HepG2 (cell line): ENCODE data around the gene NACC2. TPM values are rescaled to one million over a fixed set of nuclear protein-coding genes. Genes with fewer than 3 reads are reported as not detected.

Experiments
- ATAC-seq: fragments of 200-7000 bp; cut with Tn5 transposase; 3 replicates; pipeline ENCODE4 v1.9.1; 2020; ENCODE audit warnings: mild to moderate bottlenecking, moderate library complexity
- BruUV-seq: library from RNA; stranded (reverse); fragments of 400-500 nt; replicated peaks from 2 replicates; lab custom pipeline; 2021; lab: Mats Ljungman, UMichigan
- CTCF ChIA-PET: fragments of 300-600 bp; formaldehyde crosslinking; extraction: SDS; loops from one replicate; lab custom pipeline; 2021; ENCODE audit warnings: low total read pairs, inconsistent platforms, low intra/inter-chr PET ratio; lab: Yijun Ruan, JAX
- POLR2A ChIA-PET: fragments of 350-600 bp; sonication (Branson Sonifier 250); formaldehyde crosslinking; loops from one replicate; lab custom pipeline; 2020; ENCODE audit warnings: antibody characterized with exemption, inconsistent platforms; lab: Yijun Ruan, JAX
- DNase-seq: peaks from one replicate; pipeline ENCODE4 v3.0.0-alpha.2; 2015; ENCODE audit warnings: low spot score
- FAIRE-seq: peaks from 3 replicates; lab custom pipeline; 2011; peaks lifted over from hg19 to GRCh38; lab: Jason Lieb, UNC
- H2AFZ ChIP-seq: one replicate; pipeline ENCODE4 v1.6.1; 2011; ENCODE audit warnings: low read length, inconsistent platforms
- H3K27ac ChIP-seq: fragments of 300-600 bp; 3 replicates; pipeline ENCODE4 v1.8.0; 2011; ENCODE audit warnings: mixed run types, mild to moderate bottlenecking, mixed read lengths, low read length, inconsistent platforms; ENCODE audit not compliant: insufficient read depth; ENCODE audit errors: extremely low read length
- H3K27me3 ChIP-seq, 2 experiments: fragments of 200-600 bp in 1 of 2; 2 replicates in 1 of 2; 3 replicates in 1 of 2; pipeline versions ENCODE4 v1.6.0 to v1.8.0; 2011; ENCODE audit warnings: low read length in 2 of 2, mild to moderate bottlenecking in 2 of 2, moderate library complexity in 2 of 2, inconsistent platforms in 1 of 2; ENCODE audit not compliant: insufficient read depth in 2 of 2, control insufficient read depth in 1 of 2
- H3K36me3 ChIP-seq, 2 experiments: fragments of 200-600 bp in 1 of 2; replicated peaks in 1 of 2; 2 replicates in 1 of 2; 3 replicates in 1 of 2; pipeline versions ENCODE4 v1.5.1 to v1.8.0; 2011; ENCODE audit warnings: low read length in 2 of 2, inconsistent platforms in 1 of 2; ENCODE audit not compliant: insufficient read depth in 2 of 2, control insufficient read depth in 1 of 2
- H3K4me1 ChIP-seq: 2 replicates; pipeline ENCODE4 v1.5.1; 2012; ENCODE audit warnings: low read length, inconsistent platforms; ENCODE audit not compliant: insufficient read depth
- H3K4me2 ChIP-seq: 2 replicates; pipeline ENCODE4 v1.6.0; 2011; ENCODE audit warnings: low read depth, low read length, inconsistent platforms
- H3K4me3 ChIP-seq, 3 experiments: fragments of 200-600 bp in 1 of 3; sonication (generic), shearing (Covaris generic) in 1 of 3; replicated peaks in 1 of 3; 2 replicates each; pipeline ENCODE4 v1.5.1; 2011 to 2016; ENCODE audit warnings: low read length in 3 of 3, inconsistent platforms in 2 of 3, low read depth in 2 of 3, mild to moderate bottlenecking in 2 of 3, control low read depth in 1 of 3, mixed read lengths in 1 of 3; ENCODE audit not compliant: insufficient read depth in 1 of 3
- H3K79me2 ChIP-seq: one replicate; pipeline ENCODE4 v1.6.1; 2011; ENCODE audit warnings: low read length, inconsistent platforms; ENCODE audit not compliant: insufficient read depth
- H3K9ac ChIP-seq: 2 replicates; pipeline ENCODE4 v1.6.0; 2011; ENCODE audit warnings: mild to moderate bottlenecking, low read depth, low read length, inconsistent platforms; ENCODE audit not compliant: insufficient read depth
- H3K9me3 ChIP-seq: 2 replicates; pipeline ENCODE4 v1.5.1; 2012; ENCODE audit warnings: mild to moderate bottlenecking, low read length
- H4K20me1 ChIP-seq: 2 replicates; pipeline ENCODE4 v1.6.0; 2011; ENCODE audit warnings: inconsistent platforms, mild to moderate bottlenecking, low read length, moderate library complexity; ENCODE audit not compliant: insufficient read depth
- CBFB ChIP-seq: sonication (generic); formaldehyde crosslinking; IDR thresholded peaks from 2 replicates; pipeline ENCODE4 v1.4.0; 2020; ENCODE audit warnings: missing genetic modification reagents
- CBX2 ChIP-seq, 2 experiments: fragments of 200-600 bp in 1 of 2; sonication (generic); formaldehyde crosslinking in 1 of 2; IDR thresholded peaks; 2 replicates each; pipeline versions ENCODE4 v1.7.0 to v1.8.1; 2018 to 2022; ENCODE audit warnings: low read depth in 2 of 2, low read length in 1 of 2, mild to moderate bottlenecking in 1 of 2, missing genetic modification reagents in 1 of 2
- GZF1 ChIP-seq: sonication (generic); formaldehyde crosslinking; IDR thresholded peaks from 2 replicates; pipeline ENCODE4 v1.5.1; 2020; ENCODE audit warnings: mild to moderate bottlenecking, missing genetic modification reagents
- HIVEP1 ChIP-seq: sonication (generic); formaldehyde crosslinking; IDR thresholded peaks from 2 replicates; pipeline ENCODE4 v1.4.0; 2020; ENCODE audit warnings: mild to moderate bottlenecking, missing genetic modification reagents
- IKZF1 ChIP-seq: fragments of 450-650 bp; IDR thresholded peaks from 2 replicates; pipeline ENCODE4 v1.7.1; 2016
- MED8 ChIP-seq: sonication (generic); formaldehyde crosslinking; IDR thresholded peaks from 2 replicates; pipeline ENCODE4 v1.8.1; 2023; ENCODE audit warnings: mild to moderate bottlenecking, missing genetic modification reagents; ENCODE audit not compliant: insufficient replicate concordance
- MEF2D ChIP-seq: sonication (generic); formaldehyde crosslinking; IDR thresholded peaks from 2 replicates; pipeline ENCODE4 v1.5.1; 2020; ENCODE audit warnings: mild to moderate bottlenecking, missing genetic modification reagents
- PAXIP1 ChIP-seq: sonication (generic); formaldehyde crosslinking; conservative IDR thresholded peaks from 2 replicates; pipeline ENCODE4 v1.4.0; 2020; ENCODE audit warnings: mild to moderate bottlenecking, missing genetic modification reagents, moderate library complexity
- PHB2 ChIP-seq: fragments of 450-650 bp; IDR thresholded peaks from 2 replicates; pipeline ENCODE4 v1.6.1; 2018; ENCODE audit not compliant: partially characterized antibody
- REST ChIP-seq, 2 experiments: IDR thresholded peaks; 2 replicates each; pipeline ENCODE4 v1.6.1; 2011 to 2012; ENCODE audit warnings: low read length in 2 of 2, borderline replicate concordance in 1 of 2, low read depth in 1 of 2, mild to moderate bottlenecking in 1 of 2, moderate library complexity in 1 of 2
- RXRA ChIP-seq: sonication (generic); formaldehyde crosslinking; IDR thresholded peaks from 2 replicates; pipeline ENCODE4 v1.5.1; 2020; ENCODE audit warnings: missing genetic modification reagents
- RXRB ChIP-seq: IDR thresholded peaks from 2 replicates; pipeline ENCODE4 v1.6.1; 2016; ENCODE audit warnings: borderline replicate concordance, missing genetic modification reagents, missing compliant biosample characterization
- SOX13 ChIP-seq, 3 experiments: fragments of 450-650 bp in 1 of 3; sonication (generic) in 1 of 3; formaldehyde crosslinking in 1 of 3; IDR thresholded peaks in 2 of 3; conservative IDR thresholded peaks in 1 of 3; 2 replicates each; pipeline versions ENCODE4 v1.5.0 to v1.6.1; 2016 to 2020; ENCODE audit warnings: antibody characterized with exemption in 1 of 3, mild to moderate bottlenecking in 1 of 3, missing compliant biosample characterization in 1 of 3, missing genetic modification reagents in 1 of 3, moderate library complexity in 1 of 3
- THYN1 ChIP-seq: sonication (generic); formaldehyde crosslinking; IDR thresholded peaks from 2 replicates; pipeline ENCODE4 v1.8.1; 2023; ENCODE audit warnings: low read depth, mild to moderate bottlenecking, moderate library complexity, missing genetic modification reagents, borderline replicate concordance
- ZNF20 ChIP-seq: sonication (generic); formaldehyde crosslinking; IDR thresholded peaks from 2 replicates; pipeline ENCODE4 v1.4.0; 2020; ENCODE audit warnings: mild to moderate bottlenecking, moderate library complexity, missing genetic modification reagents
- ZNF468 ChIP-seq: sonication (generic); formaldehyde crosslinking; IDR thresholded peaks from 2 replicates; pipeline ENCODE4 v1.8.0; 2022; ENCODE audit warnings: mild to moderate bottlenecking, moderate library complexity, missing genetic modification reagents
- WGBS: methylation state at CpG from one replicate; pipeline ENCODE4 v1.1.6; 2017; ENCODE audit warnings: low lambda C conversion rate; 5-methylcytosine and 5-hydroxymethylcytosine counted together
- in situ Hi-C: cut with HindIII; loops from 2 replicates; pipeline ENCODE4 v1.10.0; 2017; ENCODE audit warnings: low pct_unique_long_range_greater_than_20kb; ENCODE audit not compliant: extremely low pct_ligation_motif_present
- intact Hi-C: fragments of 100-400 bp; cut with micrococcal nuclease; formaldehyde crosslinking; loops from one replicate; pipeline ENCODE4 v1.10.0; 2022; ENCODE audit not compliant: unreplicated experiment
- polyA plus RNA-seq, 8 experiments: library from polyadenylated mRNA; depleted of rRNA in 3 of 8; stranded (reverse) in 7 of 8; unstranded in 1 of 8; fragments of >200 nt; fragmentation: Illumina TruSeq in 4 of 8; extraction: Trizol in 4 of 8; gene quantifications; 2 replicates each; pipeline versions ENCODE4 v1.2.1 to v1.2.3, GENCODE V29; 2011 to 2016; ENCODE audit warnings: low read depth in 4 of 8, missing spikeins in 1 of 8, mixed read lengths in 1 of 8; ENCODE audit not compliant: insufficient read depth in 1 of 8
- total RNA-seq, 5 experiments: library from RNA; depleted of rRNA; stranded (reverse); fragments of >200 nt; fragmentation: Illumina TruSeq; extraction: Trizol; gene quantifications; 2 replicates each; pipeline ENCODE4 v1.2.3, GENCODE V29; 2016; ENCODE audit warnings: low read depth in 1 of 5

Gene NACC2
- total and polyA plus RNA-seq, 2 of the 13 experiments (the other 11 are each of a cell fraction or from before 2014, with no cell fraction given): 5.9 to 12.3 TPM

- ChIA-PET POLR2A (interaction anchor here (0.7 to 3.4 kb wide), 15 partner anchors 14 to 214 kb away, joined by 3 to 41 read pairs (median 5); partner anchors contain the start of genes CAMSAP1 and UBAC1), CTCF (interaction anchor here (1.7 kb wide), 1 partner anchor 255 kb away, joined by 5 read pairs; no protein-coding TSS in a partner anchor)
- WGBS: 9% methylated on average over 6 of the region's 11 CpGs
- ATAC-seq: no peak
- Histone ChIP-seq H3K9me3 (peaks cover under 1% of the 10 kb centered on the region; the same call in 1 of the 2 replicates), H3K79me2 (no peaks in the 10 kb centered on the region), H3K27ac (peak overlapping the region; percentile 96), H3K4me2 (peak overlapping the region; percentile 96), H3K27me3 (0 out of 5 replicates have a peak, but pooled peaks cover 0 to 9% of the 10 kb centered on the region in 2 experiments), H3K4me1 (peaks cover 40% of the 10 kb centered on the region), H3K9ac (peak overlapping the region; percentile 81), H2AFZ (no peak overlapping the region), H4K20me1 (0 out of 2 replicates have a peak, but pooled peaks cover 2% of the 10 kb centered on the region), H3K4me3 (peak overlapping the region; percentile 60 to 88 (median 83)), H3K36me3 (no peaks in the 10 kb centered on the region)
- DNase-seq: no peak
- in situ Hi-C loops: loop anchor here (10.0 kb wide), 1 partner anchor 255 kb away; no protein-coding TSS in a partner anchor
- intact Hi-C loops: loop anchor here (1.0 kb wide), 1 partner anchor 108 kb away; no protein-coding TSS in a partner anchor
- peak; percentile 40 for FAIRE-seq
- no TSS peak for BruUV-seq
- TF ChIP-seq RXRA (CRISPR knock-in tag): no peak
- TF ChIP-seq REST (IDR thresholded peaks at IDR 0.05; ENCODE audit: borderline replicate concordance in 1 of 2, low read depth in 1 of 2, low read length in 2 of 2): no peak
- TF ChIP-seq HIVEP1 (CRISPR knock-in tag): peak; percentile 15; the same call in 1 of the 2 replicates
- TF ChIP-seq PHB2: no peak
- 0 out of 2 replicates have a peak, but pooled peaks have one; percentile 25 for TF ChIP-seq PAXIP1 (CRISPR knock-in tag)
- TF ChIP-seq MEF2D: no peak
- 0 out of 2 replicates have a peak, but pooled peaks have one; percentile 6 for TF ChIP-seq CBFB
- TF ChIP-seq GZF1: no peak
- peak; percentile 17 for TF ChIP-seq MED8 (CRISPR knock-in tag)
- peak; percentile 0; the same call in 1 of the 2 replicates for TF ChIP-seq SOX13 (IDR thresholded peaks at IDR 0.05)
- TF ChIP-seq SOX13 (CRISPR knock-in tag; conservative IDR thresholded peaks at IDR 0.05 in 1 of 2, IDR thresholded peaks at IDR 0.05 in 1 of 2): no peak
- no peak for TF ChIP-seq IKZF1
- no peak for TF ChIP-seq CBX2 (IDR thresholded peaks at IDR 0.05; ENCODE audit: low read depth, low read length)
- TF ChIP-seq CBX2 (CRISPR knock-in tag; IDR thresholded peaks at IDR 0.05; ENCODE audit: low read depth): 0 out of 2 replicates have a peak, but pooled peaks have one; percentile 2
- TF ChIP-seq RXRB: 0 out of 2 replicates have a peak, but pooled peaks have one; percentile 7
- no peak for TF ChIP-seq ZNF20
- no peak for TF ChIP-seq ZNF468 (CRISPR knock-in tag)
- TF ChIP-seq THYN1 (CRISPR knock-in tag): no peak
These were observed 24.8 kb upstream of the NACC2 start for GRCh38 chr9:136119883-136120393.
